Uterus (tissue), 4 donors: ENCODE data around the gene TEK. TPM values are rescaled to one million over a fixed set of nuclear protein-coding genes. Genes with fewer than 3 reads are reported as not detected.
A peak's percentile ranks its signal among the peaks of the same experiment; 100 is the strongest.

Experiments
- DNase-seq, 2 donors: peaks; one replicate each; pipeline ENCODE4 v3.0.0-alpha.2; 2019 to 2020
- H3K27ac ChIP-seq, 2 donors: fragments of 200-600 bp; sonication (generic); 1 replicate in 1 of 2; 2 replicates in 1 of 2; pipeline ENCODE4 v1.5.1; 2016 to 2018
- H3K27me3 ChIP-seq, 2 donors: fragments of 200-600 bp; sonication (generic); one replicate each; pipeline ENCODE4 v1.5.1; 2018 to 2019; ENCODE audit warnings: control low read depth in 1 of 2
- H3K36me3 ChIP-seq, 2 donors: fragments of 200-600 bp; sonication (generic); one replicate each; pipeline ENCODE4 v1.5.1; 2019; ENCODE audit warnings: control low read depth in 1 of 2
- H3K4me1 ChIP-seq, 2 donors: fragments of 200-600 bp; sonication (generic); one replicate each; pipeline ENCODE4 v1.5.1; 2018 to 2019; ENCODE audit warnings: control low read depth in 1 of 2
- H3K4me3 ChIP-seq, 2 donors: fragments of 200-600 bp; sonication (generic); 1 replicate in 1 of 2; 2 replicates in 1 of 2; pipeline ENCODE4 v1.5.1; 2018 to 2019; ENCODE audit warnings: mild to moderate bottlenecking in 1 of 2
- H3K9me3 ChIP-seq, 2 donors: fragments of 200-600 bp; sonication (generic); one replicate each; pipeline ENCODE4 v1.5.1; 2019; ENCODE audit warnings: control low read depth in 1 of 2
- POLR2A ChIP-seq, 2 donors: fragments of 450-650 bp; IDR thresholded peaks; one replicate each; pipeline ENCODE4 v1.6.1; 2016; ENCODE audit warnings: antibody characterized with exemption in 2 of 2, mild to moderate bottlenecking in 1 of 2, moderate library complexity in 1 of 2
- intact Hi-C: fragments of 100-400 bp; cut with DNase I; formaldehyde crosslinking; loops from one replicate; pipeline ENCODE4 v1.15.1; 2023; ENCODE audit warnings: low total_unique reads
- small RNA-seq: library from RNA; depleted of rRNA; stranded (forward); fragments of <200 nt; gene quantifications from one replicate; pipeline ENCODE3, GENCODE V24; 2016
- total RNA-seq, 4 donors: library from RNA; depleted of rRNA in 3 of 4; stranded (reverse); fragments of >200 nt in 3 of 4; gene quantifications; one replicate each; pipeline versions ENCODE4 v1.1.0 to v1.2.4, GENCODE V29; 2014 to 2023
- TF ChIP-seq, protein P1 (sequence below), 4 experiments: fragments of 200-600 bp in 2 of 4; fragments of 450-650 bp in 2 of 4; sonication (generic) in 2 of 4; IDR thresholded peaks; one replicate each; pipeline ENCODE4 v1.5.1; 2016 to 2019; ENCODE audit warnings: antibody characterized with exemption in 4 of 4, mild to moderate bottlenecking in 2 of 4, moderate library complexity in 1 of 4
- donor health status: DM: yes; HTN: yes; CAD: no.

The TEK gene
- total RNA-seq, 4 donors from 2014 or later, result 13.5 to 61.3 (median 34.2) TPM

DNA sequence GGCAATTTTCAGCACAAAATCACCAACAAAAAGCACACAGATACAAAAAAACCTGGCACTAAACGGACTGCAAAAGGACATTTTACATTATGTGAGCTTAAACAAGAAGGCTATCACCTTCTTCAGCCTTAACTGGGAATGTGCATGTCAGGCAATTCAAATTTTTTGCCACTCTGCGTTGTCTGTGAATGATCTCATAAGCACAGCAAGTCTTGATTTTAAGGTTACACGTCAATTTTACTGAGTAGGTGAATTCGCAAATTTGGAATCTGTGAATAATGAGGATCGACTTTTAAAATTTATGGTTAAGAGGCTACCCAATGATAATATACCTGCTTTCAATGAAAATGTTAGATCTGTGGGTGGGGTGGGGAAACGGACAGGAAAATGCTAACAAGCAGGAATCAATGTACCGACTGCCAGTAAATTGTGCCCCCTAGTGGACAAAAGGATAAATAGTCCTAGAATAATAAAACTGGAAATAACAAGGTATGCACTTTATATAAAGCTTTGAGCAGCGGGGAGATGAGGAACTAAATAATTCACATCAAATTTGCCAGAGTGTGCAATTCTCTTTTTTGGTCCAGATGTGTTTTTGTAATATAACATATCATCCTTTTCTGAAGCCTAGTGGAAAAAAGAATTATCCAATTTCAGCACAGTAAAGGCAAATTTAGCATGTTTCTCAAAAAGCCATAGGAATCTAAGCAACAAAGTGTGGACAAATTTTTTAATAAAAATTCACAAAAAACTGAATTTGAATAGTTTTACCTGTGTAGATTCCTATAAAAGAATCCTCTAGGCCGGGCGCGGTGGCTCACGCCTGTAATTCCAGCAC, 167.4 kb downstream of the TEK start:
- DNase-seq, result peak in 1 of 2 donors; percentile 24

DNA sequence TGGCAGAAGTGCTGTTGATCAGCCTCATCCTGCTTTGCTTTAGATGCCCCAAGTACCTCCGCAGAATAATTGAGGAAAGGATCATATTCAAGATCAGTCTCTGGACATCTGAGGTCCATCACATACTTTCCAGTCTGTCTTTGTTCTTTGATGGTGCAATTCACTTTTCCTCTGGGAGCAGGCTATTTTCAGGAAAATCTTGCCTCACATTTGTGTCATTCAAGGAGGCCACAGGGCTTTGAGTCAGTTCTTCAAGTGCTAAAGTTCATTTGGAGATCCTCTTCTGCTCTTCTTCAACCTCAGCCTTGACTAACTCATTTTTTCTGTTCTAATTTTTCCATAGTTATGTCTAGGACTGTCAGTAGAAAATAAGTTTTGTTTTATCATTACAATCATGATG, 169.3 kb downstream of the TEK start:
- intact Hi-C loops, result no loop called here
- H3K9me3 ChIP-seq, result no peaks in the 10 kb centered on the region
- no peaks in the 10 kb centered on the region for H3K27me3 ChIP-seq
- H3K27ac ChIP-seq, result no peak overlapping the region
- TF ChIP-seq, protein P1, sequence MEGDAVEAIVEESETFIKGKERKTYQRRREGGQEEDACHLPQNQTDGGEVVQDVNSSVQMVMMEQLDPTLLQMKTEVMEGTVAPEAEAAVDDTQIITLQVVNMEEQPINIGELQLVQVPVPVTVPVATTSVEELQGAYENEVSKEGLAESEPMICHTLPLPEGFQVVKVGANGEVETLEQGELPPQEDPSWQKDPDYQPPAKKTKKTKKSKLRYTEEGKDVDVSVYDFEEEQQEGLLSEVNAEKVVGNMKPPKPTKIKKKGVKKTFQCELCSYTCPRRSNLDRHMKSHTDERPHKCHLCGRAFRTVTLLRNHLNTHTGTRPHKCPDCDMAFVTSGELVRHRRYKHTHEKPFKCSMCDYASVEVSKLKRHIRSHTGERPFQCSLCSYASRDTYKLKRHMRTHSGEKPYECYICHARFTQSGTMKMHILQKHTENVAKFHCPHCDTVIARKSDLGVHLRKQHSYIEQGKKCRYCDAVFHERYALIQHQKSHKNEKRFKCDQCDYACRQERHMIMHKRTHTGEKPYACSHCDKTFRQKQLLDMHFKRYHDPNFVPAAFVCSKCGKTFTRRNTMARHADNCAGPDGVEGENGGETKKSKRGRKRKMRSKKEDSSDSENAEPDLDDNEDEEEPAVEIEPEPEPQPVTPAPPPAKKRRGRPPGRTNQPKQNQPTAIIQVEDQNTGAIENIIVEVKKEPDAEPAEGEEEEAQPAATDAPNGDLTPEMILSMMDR (IDR thresholded peaks at IDR 0.05), result no peak
- no peak for TF ChIP-seq POLR2A (IDR thresholded peaks at IDR 0.05)
- no peaks in the 10 kb centered on the region for H3K36me3 ChIP-seq
- H3K4me3 ChIP-seq, result no peak overlapping the region
- no peak for DNase-seq
- H3K4me1 ChIP-seq, result peaks cover 0 to 4% of the 10 kb centered on the region in 2 donors

More for the DNA sequence above, 167.4 kb downstream of the TEK start:
- intact Hi-C loops, result no loop called here
- no peaks in the 10 kb centered on the region for H3K36me3 ChIP-seq
- TF ChIP-seq POLR2A (IDR thresholded peaks at IDR 0.05), result no peak
- TF ChIP-seq, protein P1 (IDR thresholded peaks at IDR 0.05), result peak; percentile 66 to 82 (median 72)
- no peaks in the 10 kb centered on the region for H3K27me3 ChIP-seq
- H3K4me3 ChIP-seq, result no peak overlapping the region
- no peak overlapping the region for H3K27ac ChIP-seq
- peaks cover 0 to 4% of the 10 kb centered on the region in 2 donors for H3K4me1 ChIP-seq
- H3K9me3 ChIP-seq, result no peaks in the 10 kb centered on the region

DNA sequence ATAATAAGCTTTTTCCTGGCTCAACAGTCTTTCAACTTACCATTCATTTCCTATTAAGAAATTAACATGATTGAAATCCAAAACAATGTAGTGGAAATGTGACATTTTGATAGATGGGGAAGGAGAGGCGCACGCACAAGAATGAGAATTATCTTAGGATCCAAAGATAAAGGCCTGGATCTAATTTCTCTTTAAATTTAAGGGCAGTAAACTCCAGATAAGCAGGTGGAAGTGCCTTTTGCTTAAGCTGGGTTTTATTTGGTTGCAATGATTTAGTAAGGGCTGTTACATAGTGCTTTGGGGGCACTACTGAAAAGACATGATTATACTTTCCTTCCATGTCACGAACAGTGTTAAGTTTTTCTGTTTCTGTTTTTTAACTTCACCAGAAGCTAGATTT, 170.6 kb downstream of the TEK start:
- intact Hi-C loops, result no loop called here
- no peaks in the 10 kb centered on the region for H3K9me3 ChIP-seq
- H3K4me3 ChIP-seq, result no peak overlapping the region
- no peak overlapping the region for H3K27ac ChIP-seq
- no peak for DNase-seq
- no peaks in the 10 kb centered on the region for H3K36me3 ChIP-seq
- TF ChIP-seq, protein P1 (IDR thresholded peaks at IDR 0.05), result no peak
- TF ChIP-seq POLR2A (IDR thresholded peaks at IDR 0.05), result no peak
- H3K27me3 ChIP-seq, result no peaks in the 10 kb centered on the region
- peaks cover 0 to 4% of the 10 kb centered on the region in 2 donors for H3K4me1 ChIP-seq

Small RNAs within 50 kb of the gene (small RNA-seq; reads per million reads assigned to genes)
- gene AL355433.1 (not detected), gene RNA5SP280 (not detected)

Other genes with a start within 250 kb of the TEK start
- gene CAAP1, start 216.4 kb upstream of the TEK start, total RNA-seq, result 10 to 100 TPM in 3 of 4 donors, 1 to 10 TPM in 1; 1.3 to 34.0 (median 12.3) TPM
- gene PLAA, start 162.0 kb upstream of the TEK start, total RNA-seq, result 10 to 100 TPM; 11.3 to 34.8 (median 23.4) TPM
- 10 to 100 TPM; 19.1 to 31.5 (median 25.4) TPM for gene IFT74, start 152.8 kb upstream of the TEK start, total RNA-seq
- gene LRRC19, start 103.6 kb upstream of the TEK start, total RNA-seq, result not detected
- gene EQTN, start 187.9 kb downstream of the TEK start, total RNA-seq, result 1 to 10 TPM in 1 of 4 donors, under 1 TPM in 1, not detected in 2; 0.97 to 2.8 TPM